ENCODE data around the gene CAMKMT.
"Not testable (repeated sequence)": the region's sequence is repeated elsewhere in the genome, so short reads cannot be mapped to it uniquely, and the experiment has no call there.

- TF ChIP-seq CTCF (conservative IDR thresholded peaks at IDR 0.05; ENCODE audit: low read depth, low read length); EZH2 (IDR thresholded peaks at IDR 0.05; ENCODE audit: low read length, unreplicated experiment); EZH2phosphoT487 (IDR thresholded peaks at IDR 0.05; ENCODE audit: borderline replicate concordance, low read length): not testable (repeated sequence)
Measured at GRCh38 chr2:44595615-44596014, 233.9 kb downstream of the CAMKMT start.

All from PC-3 (cell line).